ENCODE data around the gene HGS. TPM values are rescaled to one million over a fixed set of nuclear protein-coding genes. Genes with fewer than 3 reads are reported as not detected.
"Not testable (repeated sequence)": the region's sequence is repeated elsewhere in the genome, so short reads cannot be mapped to it uniquely, and the experiment has no call there.

HGS gene
- total RNA-seq, 1 experiment from 2014 or later: 103 TPM

- Histone ChIP-seq H3K4me3 (no peak overlapping the region), H3K27me3 (peaks cover 3% of the 10 kb centered on the region; the same call in 1 of the 2 replicates), H3K4me1 (peaks cover 17% of the 10 kb centered on the region), H3K27ac (no peak overlapping the region), H3K9me3 (replicated peaks) (no peaks in the 10 kb centered on the region), H3K36me3 (no peaks in the 10 kb centered on the region)
- no peak for DNase-seq
These were observed 39.9 kb downstream of the HGS start for GRCh38 chr17:81723651-81724209.

GRCh38 chr17:81725439-81725838 lies 41.6 kb downstream of the HGS start:
- Histone ChIP-seq H3K27me3 (peaks cover 3% of the 10 kb centered on the region; the same call in 1 of the 2 replicates), H3K27ac (no peak overlapping the region), H3K36me3 (no peaks in the 10 kb centered on the region), H3K4me1 (peaks cover 22% of the 10 kb centered on the region), H3K9me3 (replicated peaks) (no peaks in the 10 kb centered on the region), H3K4me3 (no peak overlapping the region)
- no peak for DNase-seq

- no peak overlapping the region for H3K4me3 ChIP-seq
- no peak for DNase-seq
- H3K36me3 ChIP-seq: no peaks in the 10 kb centered on the region
- no peak overlapping the region for H3K27ac ChIP-seq
- H3K9me3 ChIP-seq (replicated peaks): no peaks in the 10 kb centered on the region
- H3K4me1 ChIP-seq: peaks cover 27% of the 10 kb centered on the region
- peaks cover 3% of the 10 kb centered on the region; the same call in 1 of the 2 replicates for H3K27me3 ChIP-seq
These were observed 42.2 kb downstream of the HGS start for GRCh38 chr17:81726004-81726403.

- Histone ChIP-seq H3K36me3 (no peaks in the 10 kb centered on the region), H3K4me1 (peaks cover 33% of the 10 kb centered on the region), H3K9me3 (replicated peaks) (no peaks in the 10 kb centered on the region), H3K27me3 (peaks cover 3% of the 10 kb centered on the region; the same call in 1 of the 2 replicates), H3K4me3 (no peak overlapping the region), H3K27ac (no peak overlapping the region)
- DNase-seq: no peak
These were observed 43.7 kb downstream of the HGS start for GRCh38 chr17:81727324-81728031.

GRCh38 chr17:81733507-81734404 lies 49.9 kb downstream of the HGS start:
- no peak overlapping the region for H3K4me3 ChIP-seq
- H3K4me1 ChIP-seq: peaks cover 24% of the 10 kb centered on the region
- H3K9me3 ChIP-seq (replicated peaks): no peaks in the 10 kb centered on the region
- H3K36me3 ChIP-seq: no peaks in the 10 kb centered on the region
- peak; percentile 88 to 93 for DNase-seq
- H3K27ac ChIP-seq: no peak overlapping the region
- peaks cover 41% of the 10 kb centered on the region for H3K27me3 ChIP-seq

GRCh38 chr17:81734405-81735263 lies 50.8 kb downstream of the HGS start:
- no peaks in the 10 kb centered on the region for H3K9me3 ChIP-seq (replicated peaks)
- DNase-seq: no peak
- H3K27ac ChIP-seq: no peak overlapping the region
- peaks cover 24% of the 10 kb centered on the region for H3K4me1 ChIP-seq
- H3K36me3 ChIP-seq: no peaks in the 10 kb centered on the region
- H3K27me3 ChIP-seq: peaks cover 42% of the 10 kb centered on the region
- no peak overlapping the region for H3K4me3 ChIP-seq

GRCh38 chr17:81735264-81736102 lies 51.7 kb downstream of the HGS start:
- no peak overlapping the region for H3K27ac ChIP-seq
- H3K4me1 ChIP-seq: peaks cover 19% of the 10 kb centered on the region
- no peak overlapping the region for H3K4me3 ChIP-seq
- no peaks in the 10 kb centered on the region for H3K9me3 ChIP-seq (replicated peaks)
- no peaks in the 10 kb centered on the region for H3K36me3 ChIP-seq
- H3K27me3 ChIP-seq: peaks cover 48% of the 10 kb centered on the region
- DNase-seq: peak in 1 of 2 experiments; percentile 53

- Histone ChIP-seq H3K9me3 (replicated peaks) (no peaks in the 10 kb centered on the region), H3K4me3 (no peak overlapping the region), H3K36me3 (no peaks in the 10 kb centered on the region), H3K27me3 (peaks cover 62% of the 10 kb centered on the region), H3K4me1 (no peaks in the 10 kb centered on the region; the same call in 1 of the 2 replicates), H3K27ac (no peak overlapping the region)
- DNase-seq: no peak
These were observed 54.4 kb downstream of the HGS start for GRCh38 chr17:81737947-81738800.

- Histone ChIP-seq H3K4me3 (no peak overlapping the region), H3K36me3 (no peaks in the 10 kb centered on the region)
- DNase-seq: no peak
These were observed 55.1 kb downstream of the HGS start for GRCh38 chr17:81738801-81739393.

GRCh38 chr17:81739593-81739992 lies 55.8 kb downstream of the HGS start:
- not testable (repeated sequence) for H3K9me3 ChIP-seq (replicated peaks); H3K27ac ChIP-seq; H3K36me3 ChIP-seq; DNase-seq; H3K4me1 ChIP-seq; H3K4me3 ChIP-seq
- peaks cover 59% of the 10 kb centered on the region for H3K27me3 ChIP-seq

More at GRCh38 chr17:81738801-81739393, 55.1 kb downstream of the HGS start:
- no peak overlapping the region for H3K27ac ChIP-seq
- no peaks in the 10 kb centered on the region for H3K9me3 ChIP-seq (replicated peaks)
- peaks cover 62% of the 10 kb centered on the region for H3K27me3 ChIP-seq
- H3K4me1 ChIP-seq: no peaks in the 10 kb centered on the region; the same call in 1 of the 2 replicates

- H3K36me3 ChIP-seq: no peaks in the 10 kb centered on the region
These were observed 56.7 kb downstream of the HGS start for GRCh38 chr17:81740395-81740961.

GRCh38 chr17:81741049-81741593 lies 57.3 kb downstream of the HGS start:
- DNase-seq: peak in 1 of 2 experiments; percentile 52
- H3K4me1 ChIP-seq: no peaks in the 10 kb centered on the region; the same call in 1 of the 2 replicates
- no peaks in the 10 kb centered on the region for H3K9me3 ChIP-seq (replicated peaks)
- H3K4me3 ChIP-seq: no peak overlapping the region
- H3K36me3 ChIP-seq: no peaks in the 10 kb centered on the region
- peaks cover 43% of the 10 kb centered on the region for H3K27me3 ChIP-seq
- no peak overlapping the region for H3K27ac ChIP-seq

More at GRCh38 chr17:81740395-81740961, 56.7 kb downstream of the HGS start:
- H3K9me3 ChIP-seq (replicated peaks): no peaks in the 10 kb centered on the region
- peaks cover 50% of the 10 kb centered on the region for H3K27me3 ChIP-seq
- H3K4me1 ChIP-seq: no peaks in the 10 kb centered on the region; the same call in 1 of the 2 replicates
- H3K27ac ChIP-seq: no peak overlapping the region
- no peak overlapping the region for H3K4me3 ChIP-seq
- DNase-seq: no peak

All from SJCRH30 (cell line).